HT-29 (cell line): ENCODE results near the gene UBL3. TPM values are rescaled to one million over a fixed set of nuclear protein-coding genes. Genes with fewer than 3 reads are reported as not detected.

Experiments
- small RNA-seq: library from RNA; depleted of rRNA; stranded (forward); fragments of <200 nt; gene quantifications from one replicate; pipeline ENCODE3, GENCODE V24; 2014
- total RNA-seq: library from RNA; depleted of rRNA; stranded (reverse); fragments of >200 nt; shearing (Covaris generic); gene quantifications from 2 replicates; pipeline ENCODE4 v1.2.3, GENCODE V29; 2014

UBL3 gene
- total RNA-seq, 1 experiment from 2014 or later: 21.8 TPM

Small RNA genes lying within 50 kb of the gene (small RNA-seq; reads per million reads assigned to genes)
- gene RF00017 (not detected), gene TIMM8BP1 (not detected)
